DMS153 (cell line): ENCODE data around the gene GPC2.

Source experiments
- DNase-seq: peaks from one replicate; lab custom pipeline; 2025; lab: John Stamatoyannopoulos, UW

Gene GPC2

GRCh38 chr7:100122067-100122466 is 55.1 kb downstream of the GPC2 start:
- DNase-seq, result peak; percentile 98

GRCh38 chr7:100120733-100121036 is 56.5 kb downstream of the GPC2 start:
- no peak for DNase-seq

DNA sequence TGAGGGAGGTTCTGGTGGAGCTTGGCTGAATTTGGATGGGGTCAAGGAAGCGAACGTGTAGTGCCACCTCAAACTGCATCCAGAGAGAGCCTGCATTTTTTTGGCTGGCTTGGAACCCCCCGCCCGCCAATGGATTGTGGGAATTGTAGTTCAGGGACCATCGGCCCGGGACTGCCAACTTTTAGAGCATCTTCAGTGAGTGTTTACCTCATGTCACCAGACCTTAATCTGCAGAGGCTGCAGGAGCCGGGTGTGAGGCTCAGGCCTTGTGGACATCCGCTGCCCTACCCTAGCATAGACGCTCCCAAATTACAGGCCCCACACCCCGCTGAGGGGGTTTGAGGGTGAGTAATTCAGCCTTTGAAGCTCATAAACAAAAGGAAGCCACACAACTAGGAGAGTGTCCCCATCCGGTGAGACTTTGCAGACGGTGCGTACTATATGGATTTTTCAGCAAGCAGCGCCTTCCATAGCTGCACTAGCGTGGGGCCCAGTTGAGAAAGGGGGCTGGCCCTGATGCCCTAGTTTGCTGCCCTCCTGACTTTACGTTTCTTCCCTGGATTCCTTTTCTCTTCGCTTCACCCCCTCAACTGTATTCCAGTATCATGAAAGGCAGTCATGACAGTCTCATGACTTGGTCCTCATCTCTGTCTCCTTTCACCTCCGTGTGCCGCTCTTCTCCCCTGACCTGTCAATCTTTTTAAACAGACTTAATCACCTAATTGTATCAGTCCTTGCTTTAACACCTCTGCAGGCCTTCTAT is 57.0 kb downstream of the GPC2 start:
- DNase-seq, result no peak
